MM.1S (cell line): ENCODE measurements around the gene SLC9B2.

ENCODE experiments used
- EZH2 ChIP-seq: fragments of 300-600 bp; sonication (generic); optimal IDR thresholded peaks from 2 replicates; pipeline ENCODE3; 2017; ENCODE audit warnings: low read depth, mild to moderate bottlenecking, antibody characterized with exemption, low read length, mixed read lengths
- TF ChIP-seq, protein P1 (sequence below): fragments of 300-600 bp; sonication (generic); IDR thresholded peaks from 2 replicates; pipeline ENCODE4 v1.5.1; 2016; ENCODE audit warnings: antibody characterized with exemption, low read length, mixed read lengths

DNA sequence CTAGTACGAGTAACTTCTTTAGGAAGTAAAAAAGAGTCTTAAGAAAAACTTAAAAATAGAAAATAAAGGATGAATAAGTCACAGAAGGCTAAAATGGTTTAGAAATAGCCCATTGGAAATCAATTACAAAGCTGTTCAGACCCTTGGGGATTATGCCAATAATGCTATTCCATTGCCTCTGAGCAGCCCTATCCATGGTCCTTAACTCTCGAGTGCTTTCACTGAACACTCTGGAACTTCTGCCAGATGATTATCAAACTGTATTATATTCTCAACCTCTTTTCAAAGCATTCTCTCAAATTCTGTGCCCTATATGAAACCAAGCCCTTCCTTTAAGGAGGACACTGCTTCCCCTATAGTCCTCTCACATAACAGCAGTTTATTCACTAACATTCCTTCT is 74.0 kb downstream of the SLC9B2 start:
- TF ChIP-seq, protein P1, sequence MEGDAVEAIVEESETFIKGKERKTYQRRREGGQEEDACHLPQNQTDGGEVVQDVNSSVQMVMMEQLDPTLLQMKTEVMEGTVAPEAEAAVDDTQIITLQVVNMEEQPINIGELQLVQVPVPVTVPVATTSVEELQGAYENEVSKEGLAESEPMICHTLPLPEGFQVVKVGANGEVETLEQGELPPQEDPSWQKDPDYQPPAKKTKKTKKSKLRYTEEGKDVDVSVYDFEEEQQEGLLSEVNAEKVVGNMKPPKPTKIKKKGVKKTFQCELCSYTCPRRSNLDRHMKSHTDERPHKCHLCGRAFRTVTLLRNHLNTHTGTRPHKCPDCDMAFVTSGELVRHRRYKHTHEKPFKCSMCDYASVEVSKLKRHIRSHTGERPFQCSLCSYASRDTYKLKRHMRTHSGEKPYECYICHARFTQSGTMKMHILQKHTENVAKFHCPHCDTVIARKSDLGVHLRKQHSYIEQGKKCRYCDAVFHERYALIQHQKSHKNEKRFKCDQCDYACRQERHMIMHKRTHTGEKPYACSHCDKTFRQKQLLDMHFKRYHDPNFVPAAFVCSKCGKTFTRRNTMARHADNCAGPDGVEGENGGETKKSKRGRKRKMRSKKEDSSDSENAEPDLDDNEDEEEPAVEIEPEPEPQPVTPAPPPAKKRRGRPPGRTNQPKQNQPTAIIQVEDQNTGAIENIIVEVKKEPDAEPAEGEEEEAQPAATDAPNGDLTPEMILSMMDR, result no peak
- no peak for TF ChIP-seq EZH2
